IMR-90 (cell line): ENCODE measurements around the gene NRP1. TPM values are rescaled to one million over a fixed set of nuclear protein-coding genes. Genes with fewer than 3 reads are reported as not detected.

Experiments used
- ATAC-seq: fragments of 200-7000 bp; cut with Tn5 transposase; 2 replicates; pipeline ENCODE4 v1.9.1; 2020; ENCODE audit warnings: low read depth, mild to moderate bottlenecking, moderate library complexity
- BruUV-seq: library from RNA; stranded (reverse); fragments of 400-500 nt; replicated peaks from 2 replicates; lab custom pipeline; 2021; lab: Mats Ljungman, UMichigan
- CTCF ChIA-PET: fragments of 300-600 bp; formaldehyde crosslinking; extraction: SDS; loops from one replicate; lab custom pipeline; 2021; ENCODE audit warnings: antibody characterized with exemption; lab: Yijun Ruan, JAX
- POLR2A ChIA-PET: fragments of 300-600 bp; sonication (Branson Sonifier 250); formaldehyde crosslinking; loops from one replicate; lab custom pipeline; 2022; ENCODE audit warnings: antibody characterized with exemption; ENCODE audit not compliant: unreplicated experiment; lab: Charles Lee
- DNase-seq: peaks from one replicate; pipeline ENCODE4 v3.0.0; 2013
- H2AFZ ChIP-seq: replicated peaks from 2 replicates; pipeline ENCODE3; 2013; ENCODE audit warnings: low read length, mild to moderate bottlenecking; ENCODE audit not compliant: poor library complexity
- H2AK5ac ChIP-seq: 2 replicates; pipeline ENCODE4 v1.6.1; 2013; ENCODE audit warnings: low read depth, low read length, inconsistent platforms
- H2AK9ac ChIP-seq: replicated peaks from 2 replicates; pipeline ENCODE3; 2013; ENCODE audit warnings: mild to moderate bottlenecking, low read depth, low read length, moderate library complexity; ENCODE audit not compliant: poor library complexity
- H2BK120ac ChIP-seq: 2 replicates; pipeline ENCODE4 v1.6.1; 2013; ENCODE audit warnings: low read depth, low read length, inconsistent platforms
- H2BK15ac ChIP-seq: 3 replicates; pipeline ENCODE4 v1.6.1; 2013; ENCODE audit warnings: low read depth, low read length, inconsistent platforms
- H2BK20ac ChIP-seq: 2 replicates; pipeline ENCODE4 v1.6.1; 2013; ENCODE audit warnings: low read depth, mild to moderate bottlenecking, inconsistent platforms, low read length, moderate library complexity
- H2BK5ac ChIP-seq: 2 replicates; pipeline ENCODE4 v1.6.1; 2013; ENCODE audit warnings: mild to moderate bottlenecking, low read depth, low read length, inconsistent platforms; ENCODE audit not compliant: poor library complexity, severe bottlenecking
- H3K14ac ChIP-seq: replicated peaks from 2 replicates; pipeline ENCODE4 v1.6.1; 2013; ENCODE audit warnings: low read depth, low read length, inconsistent platforms
- H3K18ac ChIP-seq: 2 replicates; pipeline ENCODE4 v1.6.1; 2013; ENCODE audit warnings: low read depth, low read length, control low read depth
- H3K23ac ChIP-seq: 2 replicates; pipeline ENCODE4 v1.6.1; 2013; ENCODE audit warnings: low read depth, low read length, inconsistent platforms
- H3K27ac ChIP-seq: 2 replicates; pipeline ENCODE4 v1.5.1; 2013; ENCODE audit warnings: mild to moderate bottlenecking, control low read depth, low read length; ENCODE audit not compliant: insufficient read depth
- H3K27me3 ChIP-seq: 2 replicates; pipeline ENCODE4 v1.6.1; 2013; ENCODE audit warnings: low read length; ENCODE audit not compliant: control insufficient read depth, insufficient read depth
- H3K36me3 ChIP-seq: 2 replicates; pipeline ENCODE4 v1.6.1; 2013; ENCODE audit warnings: low read length, mixed read lengths; ENCODE audit not compliant: control insufficient read depth, insufficient read depth
- H3K4ac ChIP-seq: 2 replicates; pipeline ENCODE4 v1.6.1; 2013; ENCODE audit warnings: low read depth, low read length, inconsistent platforms
- H3K4me1 ChIP-seq: 2 replicates; pipeline ENCODE4 v1.6.1; 2013; ENCODE audit warnings: low read length, mixed read lengths; ENCODE audit not compliant: control insufficient read depth, insufficient read depth
- H3K4me2 ChIP-seq: 2 replicates; pipeline ENCODE4 v1.6.1; 2013; ENCODE audit warnings: low read depth, mild to moderate bottlenecking, control low read depth, low read length, moderate library complexity
- H3K4me3 ChIP-seq: 2 replicates; pipeline ENCODE4 v1.5.1; 2013; ENCODE audit warnings: low read depth, mild to moderate bottlenecking, control low read depth, low read length, moderate library complexity; ENCODE audit not compliant: insufficient read depth
- H3K56ac ChIP-seq: 2 replicates; pipeline ENCODE4 v1.6.1; 2013; ENCODE audit warnings: low read length, inconsistent platforms; ENCODE audit not compliant: insufficient read depth; ENCODE audit errors: extremely low read depth
- H3K79me1 ChIP-seq, 2 experiments: 2 replicates each; pipeline ENCODE4 v1.6.1; 2013; ENCODE audit warnings: low read length in 2 of 2, inconsistent platforms in 1 of 2, low read depth in 1 of 2
- H3K9ac ChIP-seq: 2 replicates; pipeline ENCODE4 v1.6.1; 2013; ENCODE audit warnings: low read depth, low read length, control low read depth
- H3K9me1 ChIP-seq: 2 replicates; pipeline ENCODE4 v1.6.1; 2013; ENCODE audit warnings: low read length, inconsistent platforms; ENCODE audit not compliant: insufficient read depth
- H3K9me3 ChIP-seq: 2 replicates; pipeline ENCODE4 v1.6.1; 2013; ENCODE audit warnings: low read length; ENCODE audit not compliant: control insufficient read depth, insufficient read depth
- H4K20me1 ChIP-seq: 2 replicates; pipeline ENCODE4 v1.6.1; 2013; ENCODE audit warnings: low read length, inconsistent platforms; ENCODE audit not compliant: insufficient read depth
- H4K5ac ChIP-seq: 2 replicates; pipeline ENCODE4 v1.6.1; 2013; ENCODE audit warnings: mild to moderate bottlenecking, low read depth, low read length, control low read depth
- H4K8ac ChIP-seq, 2 experiments: 2 replicates each; pipeline ENCODE4 v1.6.1; 2013; ENCODE audit warnings: low read depth in 2 of 2, low read length in 2 of 2, control low read depth in 1 of 2, inconsistent platforms in 1 of 2
- H4K91ac ChIP-seq: 2 replicates; pipeline ENCODE4 v1.6.1; 2013; ENCODE audit warnings: low read depth, low read length, inconsistent platforms; ENCODE audit not compliant: insufficient read depth
- CEBPB ChIP-seq: IDR thresholded peaks from 2 replicates; pipeline ENCODE4 v1.6.1; 2012; ENCODE audit warnings: low read depth, low read length, improper control_type of control experiment
- CHD1 ChIP-seq: IDR thresholded peaks from 2 replicates; pipeline ENCODE4 v1.6.1; 2012; ENCODE audit warnings: low read depth, low read length, improper control_type of control experiment
- FOS ChIP-seq: fragments of 150-350 bp; IDR thresholded peaks from 2 replicates; pipeline ENCODE4 v1.6.1; 2016; ENCODE audit warnings: low read depth, low read length
- MAFK ChIP-seq: IDR thresholded peaks from 2 replicates; pipeline ENCODE4 v1.6.1; 2012; ENCODE audit warnings: low read depth, low read length, improper control_type of control experiment
- NFE2L2 ChIP-seq: fragments of 150-350 bp; IDR thresholded peaks from 2 replicates; pipeline ENCODE4 v1.6.1; 2016; ENCODE audit warnings: low read depth, mild to moderate bottlenecking, low read length
- WGBS, 2 experiments: methylation state at CpG; one replicate each; pipeline versions ENCODE4 v1.1.5 to v1.1.7; 2013; ENCODE audit warnings: missing lambda C conversion rate in 2 of 2; ENCODE audit not compliant: insufficient read length in 1 of 2; ENCODE audit errors: extremely low coverage in 2 of 2; 5-methylcytosine and 5-hydroxymethylcytosine counted together
- dilution Hi-C: fragments of 300-500 bp; cut with HindIII; formaldehyde crosslinking; loops from one replicate; pipeline ENCODE4 v1.14.3; 2018; ENCODE audit warnings: low sequenced_read_pairs; ENCODE audit not compliant: unreplicated experiment
- in situ Hi-C: fragments of 300-500 bp; cut with MboI; formaldehyde crosslinking; loops from 3 replicates; pipeline ENCODE4 v1.14.3; 2019; ENCODE audit warnings: low sequenced_read_pairs, inconsistent platforms, mixed read lengths
- intact Hi-C: fragments of 100-400 bp; cut with micrococcal nuclease; formaldehyde crosslinking; loops from 2 replicates; pipeline ENCODE4 v1.10.0; 2022
- polyA plus RNA-seq, 3 experiments: library from polyadenylated mRNA; depleted of rRNA; stranded (reverse); fragments of >200 nt; gene quantifications; 2 replicates each; pipeline ENCODE4 v1.2.3, GENCODE V29; 2012; ENCODE audit warnings: low replicate concordance in 1 of 3
- total RNA-seq: library from RNA; depleted of rRNA; stranded (reverse); fragments of >200 nt; gene quantifications from 2 replicates; pipeline ENCODE4 v1.2.3, GENCODE V29; 2012
- TF ChIP-seq, protein P1 (sequence below): fragments of 150-350 bp; IDR thresholded peaks from 2 replicates; pipeline ENCODE4 v1.6.1; 2016; ENCODE audit warnings: low read depth, mild to moderate bottlenecking, low read length, moderate library complexity, borderline replicate concordance
- TF ChIP-seq, protein P2 (sequence below): fragments of 150-350 bp; IDR thresholded peaks from 2 replicates; pipeline ENCODE4 v1.6.1; 2017; ENCODE audit warnings: mild to moderate bottlenecking, antibody characterized with exemption, low read length, low read depth
- TF ChIP-seq, protein P3 (sequence below): conservative IDR thresholded peaks from 2 replicates; pipeline ENCODE4 v1.5.1; 2012; ENCODE audit warnings: mild to moderate bottlenecking, low read depth, low read length, improper control_type of control experiment

Gene NRP1
- total and polyA plus RNA-seq, 2 of the 4 experiments (the other 2 are of a cell fraction): 108 to 227 TPM

DNA sequence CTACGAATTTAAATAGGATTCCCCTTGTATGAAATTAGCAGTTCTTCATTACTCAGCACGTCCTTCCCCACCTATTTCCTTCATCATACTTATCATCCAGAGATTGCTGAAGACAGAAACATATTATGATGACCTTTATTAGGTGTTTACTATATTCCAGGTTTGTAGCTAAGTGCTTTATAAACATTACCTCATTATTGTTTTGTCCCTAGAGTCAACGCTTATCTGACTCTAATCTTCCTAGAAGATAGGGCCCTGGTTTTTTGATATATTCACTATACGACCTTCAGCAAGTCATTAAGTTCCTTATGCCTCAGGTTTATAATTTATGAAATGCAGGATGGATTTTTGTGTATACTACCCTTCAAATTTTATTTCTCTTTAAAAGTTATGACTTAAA is 36.8 kb upstream of the NRP1 start:
- no peak overlapping the region for H3K18ac ChIP-seq
- intact Hi-C loops: no loop called here
- ChIA-PET POLR2A (no interaction called here), CTCF (interaction anchor here (1.1 kb wide), 1 partner anchor 12 kb away, joined by 3 read pairs; no protein-coding TSS in a partner anchor)
- H2BK15ac ChIP-seq: no peak overlapping the region
- peaks cover 4% of the 10 kb centered on the region; the same call in 1 of the 2 replicates for H3K9me1 ChIP-seq
- no peaks in the 10 kb centered on the region for H3K4me1 ChIP-seq
- H2AK9ac ChIP-seq: no peak overlapping the region
- H2AFZ ChIP-seq: no peak overlapping the region
- no peak overlapping the region for H4K91ac ChIP-seq
- no peak overlapping the region for H4K5ac ChIP-seq
- H4K20me1 ChIP-seq: no peaks in the 10 kb centered on the region
- WGBS, 2 experiments: no CpG with 5 or more reads among the region's 4 CpGs
- no peak overlapping the region for H3K56ac ChIP-seq
- no peak overlapping the region for H3K27ac ChIP-seq
- H3K79me1 ChIP-seq: no peaks in the 10 kb centered on the region
- no peak overlapping the region for H2BK20ac ChIP-seq
- ATAC-seq (no peak), DNase-seq (no peak)
- no peak overlapping the region for H2AK5ac ChIP-seq
- H2BK120ac ChIP-seq: no peak overlapping the region; the same call in 1 of the 2 replicates
- H4K8ac ChIP-seq: no peak overlapping the region
- H2BK5ac ChIP-seq: no peak overlapping the region
- no TSS peak for BruUV-seq
- no peak overlapping the region for H3K23ac ChIP-seq
- no peak overlapping the region for H3K9ac ChIP-seq
- no peaks in the 10 kb centered on the region for H3K27me3 ChIP-seq
- H3K4ac ChIP-seq: no peak overlapping the region
- in situ Hi-C loops: no loop called here
- dilution Hi-C loops: no loop called here
- no peak overlapping the region for H3K14ac ChIP-seq
- H3K4me2 ChIP-seq: no peak overlapping the region
- H3K4me3 ChIP-seq: no peak overlapping the region
- peaks cover 7% of the 10 kb centered on the region for H3K9me3 ChIP-seq
- TF ChIP-seq, protein P1, sequence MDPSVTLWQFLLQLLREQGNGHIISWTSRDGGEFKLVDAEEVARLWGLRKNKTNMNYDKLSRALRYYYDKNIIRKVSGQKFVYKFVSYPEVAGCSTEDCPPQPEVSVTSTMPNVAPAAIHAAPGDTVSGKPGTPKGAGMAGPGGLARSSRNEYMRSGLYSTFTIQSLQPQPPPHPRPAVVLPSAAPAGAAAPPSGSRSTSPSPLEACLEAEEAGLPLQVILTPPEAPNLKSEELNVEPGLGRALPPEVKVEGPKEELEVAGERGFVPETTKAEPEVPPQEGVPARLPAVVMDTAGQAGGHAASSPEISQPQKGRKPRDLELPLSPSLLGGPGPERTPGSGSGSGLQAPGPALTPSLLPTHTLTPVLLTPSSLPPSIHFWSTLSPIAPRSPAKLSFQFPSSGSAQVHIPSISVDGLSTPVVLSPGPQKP: no peak
- TF ChIP-seq, protein P2, sequence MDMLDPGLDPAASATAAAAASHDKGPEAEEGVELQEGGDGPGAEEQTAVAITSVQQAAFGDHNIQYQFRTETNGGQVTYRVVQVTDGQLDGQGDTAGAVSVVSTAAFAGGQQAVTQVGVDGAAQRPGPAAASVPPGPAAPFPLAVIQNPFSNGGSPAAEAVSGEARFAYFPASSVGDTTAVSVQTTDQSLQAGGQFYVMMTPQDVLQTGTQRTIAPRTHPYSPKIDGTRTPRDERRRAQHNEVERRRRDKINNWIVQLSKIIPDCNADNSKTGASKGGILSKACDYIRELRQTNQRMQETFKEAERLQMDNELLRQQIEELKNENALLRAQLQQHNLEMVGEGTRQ: no peak
- no peak for TF ChIP-seq CEBPB
- no peak for TF ChIP-seq FOS
- TF ChIP-seq MAFK: no peak
- TF ChIP-seq CHD1: no peak
- TF ChIP-seq, protein P3, sequence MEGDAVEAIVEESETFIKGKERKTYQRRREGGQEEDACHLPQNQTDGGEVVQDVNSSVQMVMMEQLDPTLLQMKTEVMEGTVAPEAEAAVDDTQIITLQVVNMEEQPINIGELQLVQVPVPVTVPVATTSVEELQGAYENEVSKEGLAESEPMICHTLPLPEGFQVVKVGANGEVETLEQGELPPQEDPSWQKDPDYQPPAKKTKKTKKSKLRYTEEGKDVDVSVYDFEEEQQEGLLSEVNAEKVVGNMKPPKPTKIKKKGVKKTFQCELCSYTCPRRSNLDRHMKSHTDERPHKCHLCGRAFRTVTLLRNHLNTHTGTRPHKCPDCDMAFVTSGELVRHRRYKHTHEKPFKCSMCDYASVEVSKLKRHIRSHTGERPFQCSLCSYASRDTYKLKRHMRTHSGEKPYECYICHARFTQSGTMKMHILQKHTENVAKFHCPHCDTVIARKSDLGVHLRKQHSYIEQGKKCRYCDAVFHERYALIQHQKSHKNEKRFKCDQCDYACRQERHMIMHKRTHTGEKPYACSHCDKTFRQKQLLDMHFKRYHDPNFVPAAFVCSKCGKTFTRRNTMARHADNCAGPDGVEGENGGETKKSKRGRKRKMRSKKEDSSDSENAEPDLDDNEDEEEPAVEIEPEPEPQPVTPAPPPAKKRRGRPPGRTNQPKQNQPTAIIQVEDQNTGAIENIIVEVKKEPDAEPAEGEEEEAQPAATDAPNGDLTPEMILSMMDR: no peak
- no peak for TF ChIP-seq NFE2L2
- H3K36me3 ChIP-seq: no peaks in the 10 kb centered on the region
